GM21576 (cell line): ENCODE measurements around the gene AKR1C4.

Experiments used
- ATAC-seq: cut with Tn5 transposase; IDR thresholded peaks from one replicate; pipeline ENCODE4 v1.9.1; 2021; ENCODE audit warnings: mild to moderate bottlenecking, moderate library complexity; ENCODE audit not compliant: unreplicated experiment

The AKR1C4 gene

GRCh38 chr10:5265139-5265538 lies 68.5 kb downstream of the AKR1C4 start:
- no peak for ATAC-seq

GRCh38 chr10:5266351-5266750 lies 69.7 kb downstream of the AKR1C4 start:
- no peak for ATAC-seq

DNA sequence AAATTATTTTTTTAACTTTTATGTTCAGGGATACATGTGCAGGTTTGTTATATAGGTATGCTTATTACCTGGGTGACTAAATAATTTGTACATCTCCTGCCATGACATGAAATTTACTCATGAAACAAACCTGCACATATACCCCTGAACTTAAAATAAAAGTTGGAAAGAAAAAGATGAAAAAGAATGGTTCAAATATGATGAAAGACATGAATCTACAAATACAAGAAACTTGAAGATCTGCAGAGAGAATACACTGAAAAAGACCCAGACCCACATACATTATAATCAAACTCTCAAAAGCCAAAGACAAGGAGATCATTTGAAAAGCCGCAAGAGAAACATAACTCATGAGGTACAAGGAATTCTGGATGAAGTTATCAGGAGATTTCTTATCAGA lies 70.2 kb downstream of the AKR1C4 start:
- ATAC-seq = no peak

- no peak for ATAC-seq
Observed at GRCh38 chr10:5268234-5268633, 71.6 kb downstream of the AKR1C4 start.
